Lower leg skin (tissue), 4 donors: ENCODE measurements around the gene THADA. TPM values are rescaled to one million over a fixed set of nuclear protein-coding genes. Genes with fewer than 3 reads are reported as not detected.

ENCODE experiments used
- DNase-seq, 2 donors: peaks; one replicate each; pipeline ENCODE4 v3.0.0-alpha.2; 2019; ENCODE audit warnings: low spot score in 2 of 2
- H3K4me3 ChIP-seq: fragments of 200-600 bp; sonication (generic); 2 replicates; pipeline ENCODE4 v1.5.1; 2017; ENCODE audit warnings: mild to moderate bottlenecking, low read depth; ENCODE audit not compliant: poor library complexity, severe bottlenecking
- CTCF ChIP-seq, 3 donors: fragments of 450-650 bp; IDR thresholded peaks; one replicate each; pipeline ENCODE4 v1.5.1; 2016; ENCODE audit warnings: antibody characterized with exemption in 3 of 3, mild to moderate bottlenecking in 3 of 3, moderate library complexity in 2 of 3
- POLR2A ChIP-seq, 2 donors: fragments of 450-650 bp; IDR thresholded peaks; one replicate each; pipeline ENCODE4 v1.6.1; 2016 to 2017; ENCODE audit warnings: antibody characterized with exemption in 2 of 2, mild to moderate bottlenecking in 1 of 2, moderate library complexity in 1 of 2
- WGBS, 2 donors: methylation state at CpG; one replicate each; pipeline ENCODE4 v1.1.5; 2018; 5-methylcytosine and 5-hydroxymethylcytosine counted together
- intact Hi-C: fragments of 100-400 bp; cut with DNase I; formaldehyde crosslinking; loops from one replicate; pipeline ENCODE4 v1.15.0; 2023; ENCODE audit warnings: low total_unique reads
- total RNA-seq, 4 donors: library from RNA; depleted of rRNA; stranded (reverse); fragments of >200 nt; gene quantifications; one replicate each; pipeline ENCODE4 v1.1.0, GENCODE V29; 2016

The THADA gene
- total RNA-seq, 4 donors from 2014 or later: 19.5 to 26.4 (median 22.2) TPM

- WGBS, 2 donors: 89 to 100% methylated on average over 1 of the region's 1 CpG
- no peak overlapping the region for H3K4me3 ChIP-seq
- TF ChIP-seq POLR2A (IDR thresholded peaks at IDR 0.05) (no peak), CTCF (IDR thresholded peaks at IDR 0.05) (no peak)
- no peak for DNase-seq
- intact Hi-C loops: no loop called here
Measured at GRCh38 chr2:43379494-43379893, 216.3 kb downstream of the THADA start.

GRCh38 chr2:43377327-43377726 is 218.5 kb downstream of the THADA start:
- no peak overlapping the region for H3K4me3 ChIP-seq
- intact Hi-C loops: no loop called here
- WGBS, 2 donors: 98% methylated on average over 3 of the region's 3 CpGs
- DNase-seq: no peak
- TF ChIP-seq POLR2A (IDR thresholded peaks at IDR 0.05) (no peak), CTCF (IDR thresholded peaks at IDR 0.05) (no peak)

GRCh38 chr2:43376523-43377198 is 219.2 kb downstream of the THADA start:
- no peak for TF ChIP-seq POLR2A (IDR thresholded peaks at IDR 0.05)
- TF ChIP-seq CTCF (IDR thresholded peaks at IDR 0.05): no peak
- 82 to 86% methylated on average over 8 of the region's 8 CpGs for WGBS, 2 donors
- intact Hi-C loops: no loop called here
- no peak for DNase-seq
- H3K4me3 ChIP-seq: no peak overlapping the region

- intact Hi-C loops: no loop called here
- no peak for TF ChIP-seq CTCF (IDR thresholded peaks at IDR 0.05)
- TF ChIP-seq POLR2A (IDR thresholded peaks at IDR 0.05): no peak
- 77 to 79% methylated on average over 3 of the region's 3 CpGs for WGBS, 2 donors
- no peak overlapping the region for H3K4me3 ChIP-seq
- DNase-seq: no peak
Measured at GRCh38 chr2:43375746-43376522, 219.9 kb downstream of the THADA start.

GRCh38 chr2:43372416-43373081 is 223.3 kb downstream of the THADA start:
- TF ChIP-seq POLR2A (IDR thresholded peaks at IDR 0.05) (no peak), CTCF (IDR thresholded peaks at IDR 0.05) (no peak)
- intact Hi-C loops: no loop called here
- no peak overlapping the region for H3K4me3 ChIP-seq
- WGBS, 2 donors: 93 to 95% methylated on average over 8 of the region's 8 CpGs
- DNase-seq: no peak
